Chondrocyte (in vitro differentiated cells): ENCODE data around the gene PAAF1. TPM values are rescaled to one million over a fixed set of nuclear protein-coding genes. Genes with fewer than 3 reads are reported as not detected.

ENCODE experiments used
- DNase-seq: peaks from one replicate; pipeline ENCODE4 v3.0.0; 2021; ENCODE audit warnings: mixed read lengths, low spot score
- H3K27ac Mint-ChIP-seq: one replicate; pipeline ENCODE4 v1.8.0; 2021; ENCODE audit warnings: mild to moderate bottlenecking, moderate library complexity, mixed read lengths; ENCODE audit not compliant: unreplicated experiment
- H3K27me3 Mint-ChIP-seq: 2 replicates; pipeline ENCODE4 v1.8.0; 2021; ENCODE audit warnings: low read depth, mixed read lengths
- H3K36me3 Mint-ChIP-seq: 2 replicates; pipeline ENCODE4 v1.8.0; 2021; ENCODE audit warnings: low read depth, mixed read lengths
- H3K4me1 Mint-ChIP-seq: 2 replicates; pipeline ENCODE4 v1.8.0; 2021; ENCODE audit warnings: low read depth, mild to moderate bottlenecking, mixed read lengths
- H3K4me3 Mint-ChIP-seq: one replicate; pipeline ENCODE4 v1.8.0; 2021; ENCODE audit warnings: mild to moderate bottlenecking, moderate library complexity, mixed read lengths; ENCODE audit not compliant: unreplicated experiment
- H3K9me3 Mint-ChIP-seq: 2 replicates; pipeline ENCODE4 v1.8.0; 2021; ENCODE audit warnings: low read depth, mixed read lengths
- total RNA-seq: library from RNA; stranded (reverse); gene quantifications from 3 replicates; pipeline ENCODE4 v1.2.1, GENCODE V29; 2021
- TF ChIP-seq, protein P1 (sequence below): fragments of 200-600 bp; sonication (generic); IDR thresholded peaks from 2 replicates; pipeline ENCODE4 v1.5.0; 2021; ENCODE audit warnings: antibody characterized with exemption, mild to moderate bottlenecking, moderate library complexity

PAAF1 gene
- total RNA-seq, 1 donor from 2014 or later: 13.5 TPM

DNA sequence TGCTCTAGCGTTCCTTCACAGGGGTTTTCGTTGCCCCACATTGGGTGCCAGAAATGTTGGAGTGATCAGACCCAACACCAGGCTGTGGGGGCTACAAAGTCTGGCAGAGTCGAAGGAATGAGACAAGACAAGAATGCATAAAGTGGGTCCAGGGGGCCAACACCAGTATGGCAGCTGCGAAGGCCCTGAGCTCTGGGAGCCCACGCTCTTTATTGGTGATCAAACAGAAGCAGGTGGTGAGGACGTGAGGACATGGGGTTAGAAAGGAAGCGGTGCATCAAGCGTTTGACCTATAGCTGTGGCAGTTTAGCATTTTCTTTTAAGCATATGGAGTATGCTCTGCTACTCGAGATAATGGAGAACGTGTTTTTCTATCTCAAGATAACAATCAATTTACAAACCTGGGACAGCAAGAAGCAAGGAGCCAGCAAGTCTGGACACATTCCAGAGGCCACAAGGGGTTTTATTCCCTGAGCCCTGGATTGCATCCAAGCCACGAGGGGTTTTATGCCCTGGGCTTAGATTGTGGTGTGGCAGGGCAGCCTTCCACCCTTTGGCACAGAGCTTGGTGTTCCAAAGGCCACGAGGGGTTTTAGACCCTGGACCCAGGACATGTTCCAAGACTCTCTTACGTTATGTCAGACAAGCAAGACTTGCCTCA is 70.1 kb downstream of the PAAF1 start:
- Mint-ChIP-seq H3K27ac (no peak overlapping the region), H3K4me1 (no peaks in the 10 kb centered on the region), H3K9me3 (peaks cover 13% of the 10 kb centered on the region), H3K36me3 (peaks cover 1% of the 10 kb centered on the region), H3K27me3 (no peaks in the 10 kb centered on the region), H3K4me3 (no peak overlapping the region)
- DNase-seq: no peak
- TF ChIP-seq, protein P1, sequence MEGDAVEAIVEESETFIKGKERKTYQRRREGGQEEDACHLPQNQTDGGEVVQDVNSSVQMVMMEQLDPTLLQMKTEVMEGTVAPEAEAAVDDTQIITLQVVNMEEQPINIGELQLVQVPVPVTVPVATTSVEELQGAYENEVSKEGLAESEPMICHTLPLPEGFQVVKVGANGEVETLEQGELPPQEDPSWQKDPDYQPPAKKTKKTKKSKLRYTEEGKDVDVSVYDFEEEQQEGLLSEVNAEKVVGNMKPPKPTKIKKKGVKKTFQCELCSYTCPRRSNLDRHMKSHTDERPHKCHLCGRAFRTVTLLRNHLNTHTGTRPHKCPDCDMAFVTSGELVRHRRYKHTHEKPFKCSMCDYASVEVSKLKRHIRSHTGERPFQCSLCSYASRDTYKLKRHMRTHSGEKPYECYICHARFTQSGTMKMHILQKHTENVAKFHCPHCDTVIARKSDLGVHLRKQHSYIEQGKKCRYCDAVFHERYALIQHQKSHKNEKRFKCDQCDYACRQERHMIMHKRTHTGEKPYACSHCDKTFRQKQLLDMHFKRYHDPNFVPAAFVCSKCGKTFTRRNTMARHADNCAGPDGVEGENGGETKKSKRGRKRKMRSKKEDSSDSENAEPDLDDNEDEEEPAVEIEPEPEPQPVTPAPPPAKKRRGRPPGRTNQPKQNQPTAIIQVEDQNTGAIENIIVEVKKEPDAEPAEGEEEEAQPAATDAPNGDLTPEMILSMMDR: no peak

DNA sequence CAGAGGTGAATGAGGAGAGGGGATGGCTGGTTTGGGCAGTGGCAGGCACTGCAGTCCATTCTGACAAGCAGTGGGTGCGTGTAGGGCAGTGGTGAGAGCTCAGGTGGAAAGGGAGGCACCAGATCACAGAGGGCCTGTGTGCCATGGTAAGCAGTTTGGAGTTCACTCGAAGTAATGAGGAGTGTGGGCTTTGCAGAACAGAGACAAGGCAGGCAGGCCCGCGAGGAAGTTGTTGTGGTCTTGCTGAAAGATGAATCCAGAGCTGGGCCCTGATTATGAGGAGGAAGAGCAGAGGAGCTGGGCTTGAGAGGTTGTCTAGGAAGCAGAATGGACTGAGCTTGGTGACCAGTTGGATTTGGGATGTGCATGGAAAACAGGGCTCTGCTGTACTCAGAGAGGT is 72.4 kb downstream of the PAAF1 start:
- Mint-ChIP-seq H3K9me3 (peaks cover 13% of the 10 kb centered on the region), H3K27ac (no peak overlapping the region), H3K4me3 (no peak overlapping the region), H3K4me1 (no peaks in the 10 kb centered on the region), H3K27me3 (no peaks in the 10 kb centered on the region), H3K36me3 (peaks cover 1% of the 10 kb centered on the region)
- TF ChIP-seq, protein P1: no peak
- no peak for DNase-seq

DNA sequence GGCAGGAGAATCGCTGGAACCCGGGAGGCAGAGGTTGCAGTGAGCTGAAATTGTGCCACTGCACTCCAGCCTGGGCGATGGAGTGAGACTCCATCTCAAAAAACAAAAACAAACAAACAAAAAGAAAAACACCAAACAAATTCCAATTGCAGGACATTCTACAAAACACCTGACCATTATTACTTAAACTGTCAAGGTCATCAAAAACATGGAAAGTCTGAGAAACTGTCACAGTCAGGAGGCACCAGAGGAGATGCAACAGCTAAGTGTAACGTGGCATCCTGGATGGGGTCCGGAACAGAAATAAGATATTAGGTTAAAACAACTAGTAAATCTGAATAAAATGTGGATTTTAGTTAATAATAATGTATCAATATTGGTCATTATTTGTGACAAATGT is 73.1 kb downstream of the PAAF1 start:
- no peak for DNase-seq
- Mint-ChIP-seq H3K4me3 (no peak overlapping the region), H3K36me3 (peaks cover 1% of the 10 kb centered on the region), H3K27ac (no peak overlapping the region), H3K27me3 (no peaks in the 10 kb centered on the region), H3K9me3 (peaks cover 13% of the 10 kb centered on the region), H3K4me1 (no peaks in the 10 kb centered on the region)
- TF ChIP-seq, protein P1: no peak

DNA sequence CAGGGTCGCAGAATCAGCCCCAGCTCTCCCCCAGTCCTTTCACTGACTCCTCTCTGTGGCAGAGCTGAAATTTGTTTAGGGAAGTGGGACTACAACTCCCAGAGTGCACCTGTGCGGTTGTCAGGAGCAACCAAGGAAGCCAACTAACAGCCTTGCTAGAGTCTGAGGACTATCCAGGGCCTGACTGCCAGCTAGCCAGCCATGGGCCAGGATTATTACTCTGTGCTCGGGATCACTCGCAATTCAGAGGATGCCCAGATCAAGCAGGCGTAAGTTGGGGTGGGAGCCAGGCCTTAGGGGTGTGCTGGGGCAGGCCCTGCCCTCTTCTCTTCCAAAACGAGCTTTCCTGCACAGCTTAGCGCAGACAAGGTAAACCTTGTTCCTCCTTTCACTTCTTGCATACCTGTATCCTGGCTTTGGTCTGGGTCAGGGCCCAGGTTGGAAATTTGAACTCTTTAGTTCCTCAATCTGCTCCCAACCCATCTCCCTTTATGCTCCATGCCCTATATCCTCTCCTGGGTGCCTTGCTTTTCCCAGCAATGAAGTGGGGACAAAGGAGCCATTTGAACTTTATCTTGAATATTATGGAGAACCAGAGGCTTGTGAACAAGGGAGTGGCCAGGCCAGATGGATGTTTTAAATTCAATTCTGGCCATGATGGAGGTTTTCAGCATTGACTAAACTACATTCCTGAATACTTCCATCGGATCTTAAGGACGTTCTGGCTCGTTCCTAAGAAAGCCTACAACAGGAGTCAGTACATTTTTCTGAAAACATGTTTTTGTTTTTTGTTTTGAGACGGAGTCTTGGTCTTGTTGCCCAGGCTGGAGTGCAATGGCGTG is 74.3 kb downstream of the PAAF1 start, which contains the start of gene DNAJB13:
Gene DNAJB13 (plus strand): TSS at position 158 of the 842 bp plus-strand sequence. CDS start 44 bp downstream, at position 202.
- Mint-ChIP-seq H3K27me3 (no peaks in the 10 kb centered on the region), H3K4me1 (peaks cover 3% of the 10 kb centered on the region), H3K27ac (no peak within 1 kb of the TSS), H3K9me3 (peaks cover 13% of the 10 kb centered on the region), H3K36me3 (peaks cover 1% of the 10 kb centered on the region), H3K4me3 (no peak within 1 kb of the TSS)
- TF ChIP-seq, protein P1: no peak
- no peak for DNase-seq

DNA sequence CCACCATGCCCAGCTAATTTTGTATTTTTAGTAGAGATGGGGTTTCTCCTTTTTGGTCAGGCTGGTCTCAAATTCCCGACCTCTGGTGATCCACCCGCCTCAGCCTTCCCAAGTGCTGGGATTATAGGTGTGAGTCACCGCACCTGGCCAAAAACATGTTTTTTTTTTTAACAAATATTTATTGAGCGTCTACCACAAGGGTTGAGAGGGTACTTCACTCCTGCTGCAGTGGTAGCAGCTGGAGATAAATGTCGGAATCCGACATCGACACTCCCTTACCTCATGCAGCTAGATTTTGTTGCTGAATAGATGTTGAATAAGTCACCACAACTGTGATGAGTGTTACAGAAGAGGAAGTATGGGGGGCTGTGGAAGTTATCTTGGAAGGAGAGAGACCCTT is 75.0 kb downstream of the PAAF1 start:
- no peak overlapping the region for H3K27ac Mint-ChIP-seq

More for the DNA sequence above, 75.0 kb downstream of the PAAF1 start:
- Mint-ChIP-seq H3K9me3 (peaks cover 7% of the 10 kb centered on the region), H3K36me3 (peaks cover under 1% of the 10 kb centered on the region), H3K4me1 (peaks cover 7% of the 10 kb centered on the region), H3K4me3 (no peak overlapping the region), H3K27me3 (no peaks in the 10 kb centered on the region)
- TF ChIP-seq, protein P1: no peak
- DNase-seq: no peak
